Germinal center (tissue), 1 donor: ENCODE measurements around the gene RIMS3.
A peak's percentile ranks its signal among the peaks of the same experiment; 100 is the strongest.
"Not testable (repeated sequence)": the region's sequence is repeated elsewhere in the genome, so short reads cannot be mapped to it uniquely, and the experiment has no call there.

Source experiments
- DNase-seq: peaks from one replicate; pipeline ENCODE4 v3.0.0; 2012; ENCODE audit warnings: mixed read lengths, low spot score

The RIMS3 gene

GRCh38 chr1:40630488-40631223 is 34.8 kb downstream of the RIMS3 start:
- DNase-seq, result peak; percentile 65

- DNase-seq, result not testable (repeated sequence)
Measured at GRCh38 chr1:40629546-40629945, 35.9 kb downstream of the RIMS3 start.

GRCh38 chr1:40628903-40629292 is 36.6 kb downstream of the RIMS3 start:
- DNase-seq, result no peak

- DNase-seq, result no peak
Measured at GRCh38 chr1:40627987-40628902, 37.2 kb downstream of the RIMS3 start.

GRCh38 chr1:40626383-40626770 is 39.1 kb downstream of the RIMS3 start:
- DNase-seq, result no peak

GRCh38 chr1:40625476-40626382 is 39.8 kb downstream of the RIMS3 start:
- no peak for DNase-seq

- peak; percentile 43 for DNase-seq
Measured at GRCh38 chr1:40625076-40625475, 40.4 kb downstream of the RIMS3 start.

GRCh38 chr1:40622936-40623629 is 42.4 kb downstream of the RIMS3 start:
- no peak for DNase-seq

GRCh38 chr1:40621821-40622450 is 43.5 kb downstream of the RIMS3 start:
- DNase-seq, result no peak

GRCh38 chr1:40620586-40621210 is 44.8 kb downstream of the RIMS3 start:
- DNase-seq, result no peak

GRCh38 chr1:40620150-40620549 is 45.3 kb downstream of the RIMS3 start:
- no peak for DNase-seq

GRCh38 chr1:40618108-40618507 is 47.4 kb downstream of the RIMS3 start:
- no peak for DNase-seq

GRCh38 chr1:40612345-40612831 is 53.1 kb downstream of the RIMS3 start:
- DNase-seq, result peak; percentile 78

GRCh38 chr1:40610156-40610555 is 55.3 kb downstream of the RIMS3 start:
- DNase-seq, result no peak

- DNase-seq, result no peak
Measured at GRCh38 chr1:40607921-40608320, 57.6 kb downstream of the RIMS3 start.

GRCh38 chr1:40606978-40607377 is 58.5 kb downstream of the RIMS3 start:
- DNase-seq, result no peak

GRCh38 chr1:40606194-40606593 is 59.3 kb downstream of the RIMS3 start:
- no peak for DNase-seq

- DNase-seq, result no peak
Measured at GRCh38 chr1:40599926-40600325, 65.6 kb downstream of the RIMS3 start.

GRCh38 chr1:40595623-40596022 is 69.9 kb downstream of the RIMS3 start:
- DNase-seq, result no peak

- no peak for DNase-seq
Measured at GRCh38 chr1:40594187-40594531, 71.3 kb downstream of the RIMS3 start.
